ENCODE results near the gene ITGAE.
"Not testable (repeated sequence)": the region's sequence is repeated elsewhere in the genome, so short reads cannot be mapped to it uniquely, and the experiment has no call there.

ITGAE gene

DNA sequence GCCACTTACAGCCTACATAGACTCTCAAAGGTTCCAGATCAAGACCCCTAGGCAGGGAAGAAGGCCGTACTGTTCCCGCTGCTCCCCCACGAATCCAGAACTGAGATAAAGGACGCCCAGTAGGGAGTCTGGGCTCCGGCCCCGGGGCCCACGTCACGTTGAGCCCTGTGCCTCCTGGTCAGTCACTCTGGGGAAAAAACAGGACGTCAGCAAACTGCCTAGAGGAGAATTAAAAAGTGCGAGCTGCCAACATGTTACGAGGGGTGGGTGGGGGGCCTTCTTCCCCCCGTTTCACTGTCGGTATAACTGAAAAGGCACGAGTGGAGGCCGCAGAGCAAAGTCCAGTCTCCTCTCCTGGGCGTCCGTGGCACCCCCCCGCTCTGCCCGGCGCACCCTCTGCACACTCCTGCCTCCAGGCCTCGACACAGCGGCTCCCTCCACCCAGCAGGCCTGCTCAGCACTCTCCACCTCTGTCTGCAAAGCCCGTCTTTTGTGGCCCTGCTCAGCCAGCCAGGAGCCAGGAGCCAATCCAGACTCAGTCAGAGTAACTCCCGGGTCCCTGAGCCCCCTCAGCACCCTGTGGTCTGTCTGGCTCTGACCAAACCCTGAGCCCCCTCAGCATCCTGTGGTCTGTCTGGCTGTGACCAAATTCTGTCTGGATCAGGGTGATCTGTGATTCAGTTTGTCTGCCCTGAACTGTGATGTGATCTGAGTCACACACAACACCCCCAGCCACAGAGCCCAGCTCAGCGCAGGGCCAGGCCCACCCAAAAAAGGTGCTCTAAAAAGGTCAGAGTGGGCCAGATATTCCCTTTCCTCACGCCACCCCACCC lies 6.2 kb downstream of the ITGAE start:
- no peak for TF ChIP-seq CTCF (IDR thresholded peaks at IDR 0.05; ENCODE audit: low read depth, low read length)
- no peak overlapping the region for H3K4me3 ChIP-seq (ENCODE audit: low read depth, low read length)

DNA sequence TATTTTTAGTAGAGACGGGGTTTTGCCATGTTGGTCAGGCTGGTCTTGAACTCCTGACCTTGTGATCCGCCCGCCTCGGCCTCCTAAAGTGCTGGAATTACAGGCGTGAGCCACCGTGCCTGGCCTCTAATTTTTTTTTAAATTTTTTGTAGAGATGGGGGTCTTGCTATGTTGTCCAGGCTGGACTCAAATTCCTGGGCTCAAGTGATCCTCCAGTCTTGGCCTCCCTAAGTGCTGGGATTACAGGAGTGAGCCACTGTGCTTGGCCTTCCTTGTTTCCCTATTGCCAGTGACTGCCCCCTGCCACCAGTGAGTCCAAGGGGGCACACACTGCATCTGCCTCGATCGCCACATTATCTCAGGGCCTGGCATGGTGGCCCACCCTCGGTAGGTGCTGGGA lies 6.8 kb downstream of the ITGAE start:
- H3K4me3 ChIP-seq (ENCODE audit: low read depth, low read length), result not testable (repeated sequence)

DNA sequence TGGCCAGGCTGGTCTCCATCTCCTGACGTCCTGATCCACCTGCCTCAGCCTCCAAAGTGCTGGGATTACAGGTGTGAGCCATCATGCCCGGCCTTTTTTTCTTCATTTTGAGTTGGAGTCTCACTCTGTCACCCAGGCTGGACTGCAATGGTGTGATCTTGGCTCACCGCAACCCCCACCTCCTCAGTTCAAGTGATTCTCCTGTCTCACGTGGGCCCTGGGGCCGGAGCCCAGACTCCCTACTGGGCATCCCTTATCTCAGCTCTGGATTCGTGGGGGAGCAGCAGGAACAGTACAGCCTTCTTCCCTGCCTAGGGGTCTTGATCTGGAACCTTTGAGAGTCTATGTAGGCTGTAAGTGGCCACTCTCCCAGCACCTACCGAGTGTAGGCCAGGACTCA lies 7.7 kb downstream of the ITGAE start:
- H3K4me3 ChIP-seq (ENCODE audit: low read depth, low read length), result not testable (repeated sequence)

DNA sequence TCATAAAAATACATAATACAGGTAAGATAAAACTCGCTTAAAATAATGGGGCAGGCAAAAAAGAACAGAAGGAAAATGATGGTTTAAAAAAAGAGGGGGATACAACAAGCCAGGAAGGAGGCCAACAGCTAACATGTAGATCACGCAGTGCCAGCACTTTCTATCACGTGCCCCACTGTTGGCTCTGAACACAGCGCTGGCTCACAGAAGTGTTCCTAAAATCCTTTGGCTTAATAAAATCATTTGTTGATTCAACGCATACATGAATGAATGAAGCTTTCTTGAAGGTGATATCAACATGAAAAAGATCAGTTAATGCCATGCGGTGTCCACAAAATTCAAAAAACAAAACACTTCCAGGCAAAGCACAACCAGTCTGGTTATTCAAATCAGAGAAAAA lies 8.5 kb downstream of the ITGAE start:
- TF ChIP-seq CTCF (IDR thresholded peaks at IDR 0.05; ENCODE audit: low read depth, low read length), result no peak

DNA sequence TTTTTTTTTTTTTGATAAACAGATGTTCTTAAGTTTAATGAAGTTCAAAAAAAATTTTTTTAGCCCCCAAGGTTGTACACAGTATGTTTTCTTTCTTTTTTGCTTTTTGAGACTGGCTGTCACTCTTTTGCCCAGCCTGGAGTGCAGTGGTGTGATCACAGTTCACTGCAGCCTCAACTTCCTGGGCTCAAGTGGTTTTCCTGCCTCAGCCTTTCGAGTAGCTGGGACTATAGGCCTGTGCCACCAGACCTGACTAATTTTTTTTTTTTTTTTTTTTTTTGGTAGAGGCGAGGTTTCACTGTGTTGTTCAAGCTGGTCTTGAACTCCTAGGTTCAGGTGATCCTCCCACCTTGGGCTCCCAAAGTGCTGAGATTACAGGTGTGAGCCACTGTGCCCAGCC lies 12.8 kb downstream of the ITGAE start:
- no peak overlapping the region for H3K4me3 ChIP-seq (ENCODE audit: low read depth, low read length)
- no peak for TF ChIP-seq CTCF (IDR thresholded peaks at IDR 0.05; ENCODE audit: low read depth, low read length)

More for the DNA sequence above, 8.5 kb downstream of the ITGAE start:
- no peak overlapping the region for H3K4me3 ChIP-seq (ENCODE audit: low read depth, low read length)

- not testable (repeated sequence) for H3K4me3 ChIP-seq (ENCODE audit: low read depth, low read length)
Observed at GRCh38 chr17:3785323-3785722, 15.7 kb downstream of the ITGAE start.

DNA sequence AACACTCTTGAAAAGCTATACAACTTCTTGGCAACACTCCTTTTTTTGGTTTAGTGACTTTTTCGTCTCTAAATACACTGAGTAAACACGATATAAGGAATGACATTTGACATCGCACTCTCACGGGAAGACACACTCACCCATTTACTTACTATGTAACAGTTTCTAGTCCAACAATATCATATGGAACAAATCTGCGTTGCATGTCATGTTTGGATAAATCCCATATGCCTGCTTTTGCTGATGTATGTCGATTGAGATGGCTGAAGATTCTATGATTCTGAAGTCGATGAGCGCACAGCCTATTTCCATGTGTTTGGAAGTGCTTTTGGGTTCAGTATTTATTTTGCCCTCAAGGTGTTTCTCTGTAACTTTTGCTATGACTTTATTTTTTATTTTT lies 18.2 kb downstream of the ITGAE start:
- H3K4me3 ChIP-seq (ENCODE audit: low read depth, low read length), result no peak overlapping the region
- no peak for TF ChIP-seq CTCF (IDR thresholded peaks at IDR 0.05; ENCODE audit: low read depth, low read length)

DNA sequence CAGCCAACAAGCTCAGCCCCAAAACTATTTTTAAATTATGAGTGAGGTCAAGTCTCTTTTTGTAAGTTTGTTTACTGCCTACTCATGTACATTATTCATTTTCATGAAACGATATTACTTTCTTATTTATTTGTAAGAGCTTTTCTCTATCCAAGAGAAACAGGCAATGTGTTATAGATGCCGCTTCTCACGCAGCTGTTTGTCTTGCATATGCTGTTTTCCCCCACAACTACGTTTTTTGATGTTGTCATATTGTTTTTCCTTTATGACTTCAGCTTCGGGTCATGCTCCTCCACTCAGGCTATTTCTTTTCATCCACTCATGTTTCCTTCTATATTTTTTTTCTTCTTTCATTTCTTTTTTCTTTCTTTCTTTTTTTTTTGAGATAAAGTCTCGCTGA lies 20.0 kb downstream of the ITGAE start:
- no peak for TF ChIP-seq CTCF (IDR thresholded peaks at IDR 0.05; ENCODE audit: low read depth, low read length)
- no peak overlapping the region for H3K4me3 ChIP-seq (ENCODE audit: low read depth, low read length)

- no peak for TF ChIP-seq CTCF (IDR thresholded peaks at IDR 0.05; ENCODE audit: low read depth, low read length)
Observed at GRCh38 chr17:3777366-3778120, 23.4 kb downstream of the ITGAE start.

More at GRCh38 chr17:3777366-3778120, 23.4 kb downstream of the ITGAE start:
- no peak overlapping the region for H3K4me3 ChIP-seq (ENCODE audit: low read depth, low read length)

Measured in WI38 (cell line).